Hepatocyte (in vitro differentiated cells): ENCODE data around the gene NCOA3.

Experiments used
- EZH2phosphoT487 ChIP-seq: fragments of 200-600 bp; sonication (generic); IDR thresholded peaks from one replicate; pipeline ENCODE4 v1.6.1; 2018; ENCODE audit warnings: antibody characterized with exemption, mild to moderate bottlenecking, low read depth, moderate library complexity; ENCODE audit not compliant: unreplicated experiment, severe bottlenecking
- TF ChIP-seq, protein P1 (sequence below): fragments of 200-600 bp; sonication (generic); IDR thresholded peaks from 2 replicates; pipeline ENCODE4 v1.5.1; 2016; ENCODE audit warnings: antibody characterized with exemption, mild to moderate bottlenecking; ENCODE audit not compliant: poor library complexity

DNA sequence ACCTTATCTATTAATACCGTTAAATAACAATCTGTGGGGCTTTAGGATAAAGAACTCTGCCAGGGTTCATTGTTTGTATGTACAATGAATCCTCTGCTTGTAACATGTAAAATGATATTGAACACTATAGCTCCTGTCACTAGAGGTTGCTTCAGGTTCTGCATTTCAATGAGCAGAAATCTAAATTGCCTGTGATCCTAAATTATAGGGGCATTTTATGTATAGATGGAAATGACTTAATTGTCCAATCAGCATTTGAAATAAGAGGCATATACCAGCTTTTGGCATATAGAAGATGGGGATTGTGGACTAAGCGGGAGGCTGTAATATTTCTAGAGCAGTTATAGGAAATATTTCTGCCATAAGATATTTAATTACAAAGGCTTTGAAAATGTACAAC lies 2.0 kb downstream of the NCOA3 start:
- TF ChIP-seq, protein P1, sequence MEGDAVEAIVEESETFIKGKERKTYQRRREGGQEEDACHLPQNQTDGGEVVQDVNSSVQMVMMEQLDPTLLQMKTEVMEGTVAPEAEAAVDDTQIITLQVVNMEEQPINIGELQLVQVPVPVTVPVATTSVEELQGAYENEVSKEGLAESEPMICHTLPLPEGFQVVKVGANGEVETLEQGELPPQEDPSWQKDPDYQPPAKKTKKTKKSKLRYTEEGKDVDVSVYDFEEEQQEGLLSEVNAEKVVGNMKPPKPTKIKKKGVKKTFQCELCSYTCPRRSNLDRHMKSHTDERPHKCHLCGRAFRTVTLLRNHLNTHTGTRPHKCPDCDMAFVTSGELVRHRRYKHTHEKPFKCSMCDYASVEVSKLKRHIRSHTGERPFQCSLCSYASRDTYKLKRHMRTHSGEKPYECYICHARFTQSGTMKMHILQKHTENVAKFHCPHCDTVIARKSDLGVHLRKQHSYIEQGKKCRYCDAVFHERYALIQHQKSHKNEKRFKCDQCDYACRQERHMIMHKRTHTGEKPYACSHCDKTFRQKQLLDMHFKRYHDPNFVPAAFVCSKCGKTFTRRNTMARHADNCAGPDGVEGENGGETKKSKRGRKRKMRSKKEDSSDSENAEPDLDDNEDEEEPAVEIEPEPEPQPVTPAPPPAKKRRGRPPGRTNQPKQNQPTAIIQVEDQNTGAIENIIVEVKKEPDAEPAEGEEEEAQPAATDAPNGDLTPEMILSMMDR, result no peak
- TF ChIP-seq EZH2phosphoT487, result no peak
